ENCODE results near the gene MACROH2A2. TPM values are rescaled to one million over a fixed set of nuclear protein-coding genes. Genes with fewer than 3 reads are reported as not detected.

The MACROH2A2 gene
- total RNA-seq, 1 donor: 3.9 TPM

DNA sequence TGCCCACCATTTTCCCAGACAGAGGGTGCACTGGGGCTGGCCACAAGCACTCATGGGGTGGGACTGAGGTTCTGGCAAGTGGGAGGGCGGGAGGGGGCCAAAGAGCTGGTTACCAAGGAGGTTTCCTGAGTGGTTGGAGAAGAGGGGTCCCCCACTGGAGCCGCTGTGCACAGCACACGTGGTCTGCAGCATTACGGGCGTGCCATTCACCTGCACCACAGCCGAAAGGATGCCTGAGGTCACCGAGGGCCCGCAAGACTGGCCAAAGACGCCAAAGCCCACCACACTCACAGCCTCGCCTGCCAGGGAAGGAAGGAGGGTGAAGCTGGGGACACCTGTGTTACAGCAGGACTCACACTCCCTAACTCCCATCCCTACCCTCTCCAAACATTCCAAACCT lies 89.9 kb downstream of the MACROH2A2 start:
- no peak for DNase-seq (ENCODE audit: low read depth)
- TF ChIP-seq CTCF (IDR thresholded peaks at IDR 0.05; ENCODE audit: insufficient read depth, low read depth, low read length): no peak

GRCh38 chr10:70144372-70145110 lies 91.9 kb downstream of the MACROH2A2 start:
- peak overlapping the region; percentile 68 for H3K4me3 ChIP-seq (ENCODE audit: low read depth, low read length)
- DNase-seq (ENCODE audit: low read depth): no peak
- no peak for TF ChIP-seq CTCF (IDR thresholded peaks at IDR 0.05; ENCODE audit: insufficient read depth, low read depth, low read length)

More for the DNA sequence above, 89.9 kb downstream of the MACROH2A2 start:
- H3K4me3 ChIP-seq (ENCODE audit: low read depth, low read length): no peak overlapping the region

DNA sequence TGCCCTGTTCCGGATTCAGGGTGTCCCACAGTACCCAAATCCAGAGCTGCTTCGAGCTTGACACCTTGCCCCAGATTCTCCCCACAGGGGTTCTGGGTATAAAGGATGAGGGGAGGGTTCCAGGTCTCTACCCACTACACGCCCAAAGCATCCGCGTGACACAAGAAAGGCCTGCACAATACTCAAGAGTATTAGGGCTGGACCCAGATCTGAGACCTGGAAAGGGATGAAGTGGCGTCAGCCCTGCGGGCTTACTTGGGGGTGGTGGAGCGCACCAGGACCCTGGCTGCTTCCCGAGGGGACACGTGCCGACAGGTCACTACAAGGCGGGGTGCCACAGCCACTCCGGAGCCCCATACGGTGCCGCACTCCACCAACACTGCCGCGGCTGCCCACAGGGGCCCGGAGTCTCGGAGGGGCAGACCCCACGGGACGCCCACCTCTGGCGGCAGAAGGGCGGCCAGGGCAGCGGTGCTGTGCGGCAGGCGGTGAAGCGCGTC lies 92.6 kb downstream of the MACROH2A2 start:
- H3K4me3 ChIP-seq (ENCODE audit: low read depth, low read length): peak overlapping the region; percentile 68
- DNase-seq (ENCODE audit: low read depth): no peak
- no peak for TF ChIP-seq CTCF (IDR thresholded peaks at IDR 0.05; ENCODE audit: insufficient read depth, low read depth, low read length)

- peak; percentile 60 for DNase-seq (ENCODE audit: low read depth)
- TF ChIP-seq CTCF (IDR thresholded peaks at IDR 0.05; ENCODE audit: insufficient read depth, low read depth, low read length): peak; percentile 35
- peak overlapping the region; percentile 68 for H3K4me3 ChIP-seq (ENCODE audit: low read depth, low read length)
Observed at GRCh38 chr10:70145666-70146488, 93.2 kb downstream of the MACROH2A2 start.

DNA sequence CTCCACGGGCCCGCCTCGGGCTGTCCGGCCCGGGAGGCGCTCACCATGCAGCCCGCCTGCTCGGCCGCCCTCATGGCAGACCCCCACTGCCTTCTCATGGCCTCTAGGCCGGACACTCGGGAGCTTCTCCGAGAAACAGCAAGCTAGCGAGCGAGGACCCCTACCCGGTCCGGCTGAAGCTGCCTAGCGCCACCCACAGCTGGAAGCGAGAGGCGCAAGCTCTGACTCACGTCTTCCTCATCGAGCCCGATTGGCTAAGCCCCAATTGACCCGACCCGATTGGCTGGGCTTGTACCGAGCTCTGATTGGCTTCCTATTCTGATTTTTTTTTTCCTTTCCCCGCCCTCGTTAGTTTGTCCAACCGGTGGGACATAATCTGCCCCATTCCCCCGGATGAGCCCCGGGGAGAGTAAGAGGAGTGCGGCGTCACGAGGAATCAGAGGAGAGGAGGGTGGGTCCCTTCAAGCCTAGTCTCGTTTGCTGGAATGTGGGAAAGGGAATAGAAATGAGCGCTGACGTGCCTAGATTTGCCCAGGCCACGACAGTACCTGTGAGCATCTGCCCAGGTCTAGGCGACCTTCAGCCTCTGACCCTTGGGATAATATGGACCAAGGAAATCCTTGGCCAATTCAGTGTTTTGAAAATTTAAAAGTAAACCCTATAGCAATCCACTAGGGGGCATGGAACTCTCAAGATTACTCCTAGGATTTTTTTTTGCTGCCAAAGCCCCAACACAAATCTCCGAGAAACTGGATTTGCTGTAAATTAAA lies 94.0 kb downstream of the MACROH2A2 start, which contains the start of gene TYSND1:
TYSND1 (minus strand) TSS at position 212 of the 770 bp plus-strand sequence; CDS start at position 98, 114 bp downstream.
- DNase-seq (ENCODE audit: low read depth): peak; percentile 98
- peak within 1 kb of the TSS; percentile 68 for H3K4me3 ChIP-seq (ENCODE audit: low read depth, low read length)
- TF ChIP-seq CTCF (IDR thresholded peaks at IDR 0.05; ENCODE audit: insufficient read depth, low read depth, low read length): peak; percentile 69

DNA sequence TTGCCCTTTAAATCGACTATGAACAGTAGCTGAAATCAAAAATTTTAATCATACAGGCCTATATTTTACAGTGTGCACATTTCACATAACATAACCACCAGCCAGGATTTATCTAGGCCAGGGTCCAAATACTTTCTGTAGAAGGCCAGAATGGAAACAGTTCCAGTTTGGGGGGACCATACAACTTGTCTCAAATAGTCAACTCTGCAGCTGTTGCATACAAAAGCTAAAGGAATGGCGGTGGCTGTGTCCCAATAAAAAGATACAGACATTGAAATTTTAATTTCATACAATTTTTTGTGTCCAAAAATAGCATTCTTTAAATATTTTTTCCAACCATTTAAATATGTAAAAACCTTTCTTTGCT lies 94.6 kb downstream of the MACROH2A2 start:
- peak overlapping the region; percentile 12 for H3K4me3 ChIP-seq (ENCODE audit: low read depth, low read length)
- no peak for TF ChIP-seq CTCF (IDR thresholded peaks at IDR 0.05; ENCODE audit: insufficient read depth, low read depth, low read length)
- DNase-seq (ENCODE audit: low read depth): no peak
